C4-2B (cell line): ENCODE data around the gene POU2F1.

ENCODE experiments used
- H3K27ac ChIP-seq: fragments of 450-650 bp; 2 replicates; pipeline ENCODE4 v1.5.1; 2017
- CTCF ChIP-seq: fragments of 450-650 bp; conservative IDR thresholded peaks from 2 replicates; pipeline ENCODE4 v1.5.1; 2017; ENCODE audit warnings: mild to moderate bottlenecking
- ZFX ChIP-seq: fragments of 450-650 bp; IDR thresholded peaks from 2 replicates; pipeline ENCODE4 v1.6.1; 2017

The POU2F1 gene

GRCh38 chr1:167413328-167413727 lies 192.6 kb downstream of the POU2F1 start:
- H3K27ac ChIP-seq: no peak overlapping the region
- TF ChIP-seq ZFX (no peak), CTCF (no peak)

GRCh38 chr1:167416506-167416905 lies 195.8 kb downstream of the POU2F1 start:
- H3K27ac ChIP-seq: no peak overlapping the region
- TF ChIP-seq ZFX (no peak), CTCF (no peak)

GRCh38 chr1:167418391-167418790 lies 197.7 kb downstream of the POU2F1 start:
- TF ChIP-seq ZFX (no peak), CTCF (no peak)
- H3K27ac ChIP-seq: no peak overlapping the region

GRCh38 chr1:167419245-167419644 lies 198.6 kb downstream of the POU2F1 start:
- H3K27ac ChIP-seq: no peak overlapping the region
- TF ChIP-seq ZFX (no peak), CTCF (no peak)

- no peak overlapping the region for H3K27ac ChIP-seq
- no peak for TF ChIP-seq ZFX
- no peak for TF ChIP-seq CTCF
These were observed 199.8 kb downstream of the POU2F1 start for GRCh38 chr1:167420510-167420909.

- no peak overlapping the region for H3K27ac ChIP-seq
- TF ChIP-seq CTCF (no peak), ZFX (no peak)
These were observed 203.3 kb downstream of the POU2F1 start for GRCh38 chr1:167423684-167424619.

- H3K27ac ChIP-seq: no peak overlapping the region
- TF ChIP-seq CTCF (no peak), ZFX (no peak)
These were observed 204.8 kb downstream of the POU2F1 start for GRCh38 chr1:167425482-167425881.
